Pulmonary artery endothelial cell (primary cell): Measurements from ENCODE around the gene ONECUT3. TPM values are rescaled to one million over a fixed set of nuclear protein-coding genes. Genes with fewer than 3 reads are reported as not detected.

Source experiments
- DNase-seq: peaks from one replicate; pipeline ENCODE4 v3.0.0-alpha.2; 2011; ENCODE audit warnings: low read depth, low spot score
- total RNA-seq: library from RNA; depleted of rRNA; stranded (reverse); fragments of >200 nt; gene quantifications from 2 replicates; pipeline ENCODE4 v1.2.3, GENCODE V29; 2014

ONECUT3 gene
- total RNA-seq, 1 donor from 2014 or later, result not detected

GRCh38 chr19:1813192-1814182, 60.2 kb downstream of the ONECUT3 start:
- DNase-seq, result no peak

- no peak for DNase-seq
Measured at GRCh38 chr19:1814391-1814790, 61.1 kb downstream of the ONECUT3 start.

- DNase-seq, result no peak
Measured at GRCh38 chr19:1814833-1815604, 61.7 kb downstream of the ONECUT3 start.

GRCh38 chr19:1815605-1816529, 62.6 kb downstream of the ONECUT3 start:
- no peak for DNase-seq

GRCh38 chr19:1816530-1817298, 63.4 kb downstream of the ONECUT3 start:
- DNase-seq, result no peak

GRCh38 chr19:1817553-1818179, 64.4 kb downstream of the ONECUT3 start:
- no peak for DNase-seq

GRCh38 chr19:1818549-1819195, 65.4 kb downstream of the ONECUT3 start:
- DNase-seq, result no peak

GRCh38 chr19:1819341-1820255, 66.3 kb downstream of the ONECUT3 start:
- no peak for DNase-seq

GRCh38 chr19:1822210-1822609, 68.9 kb downstream of the ONECUT3 start:
- DNase-seq, result no peak

- DNase-seq, result no peak
Measured at GRCh38 chr19:1823020-1823419, 69.7 kb downstream of the ONECUT3 start.

GRCh38 chr19:1823539-1824251, 70.4 kb downstream of the ONECUT3 start:
- no peak for DNase-seq

GRCh38 chr19:1824252-1824622, 70.9 kb downstream of the ONECUT3 start:
- DNase-seq, result no peak

- DNase-seq, result no peak
Measured at GRCh38 chr19:1825909-1826556, 72.7 kb downstream of the ONECUT3 start.

GRCh38 chr19:1826557-1827521, 73.5 kb downstream of the ONECUT3 start:
- DNase-seq, result no peak

- DNase-seq, result no peak
Measured at GRCh38 chr19:1827566-1828278, 74.4 kb downstream of the ONECUT3 start.
